Measurements from ENCODE around the gene SLC22A3.
"Not testable (repeated sequence)": the region's sequence is repeated elsewhere in the genome, so short reads cannot be mapped to it uniquely, and the experiment has no call there.

The SLC22A3 gene

GRCh38 chr6:160455081-160455480 is 106.9 kb downstream of the SLC22A3 start:
- DNase-seq, result no peak

GRCh38 chr6:160455541-160456213 is 107.5 kb downstream of the SLC22A3 start:
- peak in 1 of 2 experiments; percentile 1 for DNase-seq

GRCh38 chr6:160456214-160456546 is 108.0 kb downstream of the SLC22A3 start:
- no peak for DNase-seq

GRCh38 chr6:160457823-160458222 is 109.6 kb downstream of the SLC22A3 start:
- DNase-seq, result no peak

- no peak for DNase-seq
Observed at GRCh38 chr6:160461641-160462040, 113.5 kb downstream of the SLC22A3 start.

- no peak for DNase-seq
Observed at GRCh38 chr6:160462116-160462515, 113.9 kb downstream of the SLC22A3 start.

- DNase-seq, result peak; percentile 30 to 81
Observed at GRCh38 chr6:160462551-160463109, 114.5 kb downstream of the SLC22A3 start.

GRCh38 chr6:160464744-160465143 is 116.6 kb downstream of the SLC22A3 start:
- no peak for DNase-seq

GRCh38 chr6:160467261-160467871 is 119.2 kb downstream of the SLC22A3 start:
- not testable (repeated sequence) for DNase-seq

- DNase-seq, result no peak
Observed at GRCh38 chr6:160469153-160469552, 121.0 kb downstream of the SLC22A3 start.

GRCh38 chr6:160476056-160476455 is 127.9 kb downstream of the SLC22A3 start:
- DNase-seq, result not testable (repeated sequence)

GRCh38 chr6:160477072-160477471 is 128.9 kb downstream of the SLC22A3 start:
- DNase-seq, result not testable (repeated sequence)

GRCh38 chr6:160477901-160478300 is 129.7 kb downstream of the SLC22A3 start:
- DNase-seq, result no peak

GRCh38 chr6:160487116-160487515 is 138.9 kb downstream of the SLC22A3 start:
- no peak for DNase-seq

GRCh38 chr6:160489091-160489490 is 140.9 kb downstream of the SLC22A3 start:
- no peak for DNase-seq

- no peak for DNase-seq
Observed at GRCh38 chr6:160494576-160494975, 146.4 kb downstream of the SLC22A3 start.

- DNase-seq, result no peak
Observed at GRCh38 chr6:160500639-160501038, 152.5 kb downstream of the SLC22A3 start.
